CD4-positive, CD25-positive, alpha-beta regulatory T cell (primary cell): Measurements from ENCODE around the gene CHRM2. TPM values are rescaled to one million over a fixed set of nuclear protein-coding genes. Genes with fewer than 3 reads are reported as not detected.

Experiments used
- ATAC-seq, 2 donors: fragments of 150-1000 bp; cut with Tn5 transposase; one replicate each; pipeline ENCODE4 v1.10.0; 2021; ENCODE audit warnings: low read depth in 2 of 2, moderate number of reproducible peaks in 2 of 2, moderate library complexity in 1 of 2
- DNase-seq, 3 donors: peaks; one replicate each; pipeline versions ENCODE4 v3.0.0 to v3.0.0-alpha.2; 2012 to 2022; ENCODE audit warnings: mixed read lengths in 1 of 3
- H3K27ac ChIP-seq: one replicate; pipeline ENCODE4 v1.7.0; 2013; ENCODE audit warnings: mild to moderate bottlenecking, low read length; ENCODE audit not compliant: insufficient read depth, poor library complexity, severe bottlenecking
- H3K27me3 ChIP-seq: one replicate; pipeline ENCODE4 v1.7.0; 2013; ENCODE audit warnings: low read length; ENCODE audit not compliant: control insufficient read depth, insufficient read depth
- H3K36me3 ChIP-seq: one replicate; pipeline ENCODE4 v1.7.0; 2013; ENCODE audit warnings: mild to moderate bottlenecking, low read length, moderate library complexity; ENCODE audit not compliant: control insufficient read depth, insufficient read depth
- H3K4me1 ChIP-seq: 2 replicates; pipeline ENCODE4 v1.7.0; 2013; ENCODE audit warnings: mild to moderate bottlenecking, low read length; ENCODE audit not compliant: insufficient read depth, control insufficient read depth, poor library complexity, severe bottlenecking
- H3K4me3 ChIP-seq: one replicate; pipeline ENCODE4 v1.7.0; 2013; ENCODE audit warnings: low read depth, mild to moderate bottlenecking, low read length, moderate library complexity
- H3K9me3 ChIP-seq, 2 experiments: 1 replicate in 1 of 2; 2 replicates in 1 of 2; pipeline ENCODE4 v1.7.0; 2013; ENCODE audit warnings: low read length in 2 of 2, mild to moderate bottlenecking in 1 of 2, moderate library complexity in 1 of 2; ENCODE audit not compliant: control insufficient read depth in 2 of 2
- H3K27ac Mint-ChIP-seq, 3 donors: one replicate each; pipeline ENCODE4 v1.8.0; 2020 to 2022; ENCODE audit warnings: mild to moderate bottlenecking in 3 of 3, mixed read lengths in 3 of 3, moderate library complexity in 2 of 3
- H3K27me3 Mint-ChIP-seq: one replicate; pipeline ENCODE4 v1.8.0; 2022; ENCODE audit warnings: mild to moderate bottlenecking, mixed read lengths
- H3K36me3 Mint-ChIP-seq: one replicate; pipeline ENCODE4 v1.8.0; 2020; ENCODE audit warnings: mixed read lengths
- H3K4me1 Mint-ChIP-seq, 4 donors: one replicate each; pipeline ENCODE4 v1.8.0; 2020 to 2022; ENCODE audit warnings: mixed read lengths in 4 of 4, mild to moderate bottlenecking in 1 of 4
- H3K4me3 Mint-ChIP-seq, 4 donors: one replicate each; pipeline ENCODE4 v1.8.0; 2020 to 2022; ENCODE audit warnings: mild to moderate bottlenecking in 4 of 4, mixed read lengths in 4 of 4, moderate library complexity in 3 of 4
- H3K9me3 Mint-ChIP-seq, 7 donors: one replicate each; pipeline ENCODE4 v1.8.0; 2020 to 2022; ENCODE audit warnings: mixed read lengths in 7 of 7, mild to moderate bottlenecking in 3 of 7, moderate library complexity in 2 of 7
- polyA plus RNA-seq, 4 donors: library from polyadenylated mRNA; unstranded; fragments of 300-500 nt; fragmentation: Illumina TruSeq; gene quantifications; one replicate each; pipeline ENCODE4 v1.2.3, GENCODE V29; 2021
- total RNA-seq: library from RNA; stranded (reverse); gene quantifications from one replicate; pipeline ENCODE4 v1.2.3, GENCODE V29; 2022

CHRM2 gene
- total and polyA plus RNA-seq, 5 donors from 2014 or later = not detected

DNA sequence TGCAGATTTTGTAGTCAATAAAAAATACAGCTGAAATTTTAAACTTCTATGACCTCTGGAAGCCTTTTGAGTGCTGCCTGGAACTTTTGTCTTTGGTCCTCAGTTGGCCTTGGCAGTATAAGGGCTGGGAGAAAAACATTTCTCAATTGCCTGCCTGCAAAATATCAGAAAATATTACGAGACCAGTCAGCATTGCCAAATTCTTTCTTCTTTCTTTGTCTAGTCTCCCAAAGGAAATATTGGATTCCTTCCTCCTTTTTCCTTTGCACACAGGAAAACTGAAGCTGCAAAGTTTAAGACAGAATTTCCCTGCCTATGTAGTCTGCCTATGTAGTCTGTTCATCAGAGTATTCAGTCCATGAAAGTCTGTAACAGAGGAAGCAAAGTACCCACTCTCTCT, 95.9 kb downstream of the CHRM2 start:
- Mint-ChIP-seq H3K27ac (no peak overlapping the region), H3K4me1 (no peaks in the 10 kb centered on the region), H3K36me3 (no peaks in the 10 kb centered on the region), H3K27me3 (no peaks in the 10 kb centered on the region), H3K4me3 (no peak overlapping the region), H3K9me3 (peaks cover 0 to 13% (median 4%) of the 10 kb centered on the region in 7 donors)
- H3K9me3 ChIP-seq = no peaks in the 10 kb centered on the region
- DNase-seq = no peak
- H3K4me3 ChIP-seq = no peak overlapping the region
- no peaks in the 10 kb centered on the region for H3K36me3 ChIP-seq
- no peak overlapping the region for H3K27ac ChIP-seq
- no peak for ATAC-seq
- H3K4me1 ChIP-seq = no peaks in the 10 kb centered on the region
- H3K27me3 ChIP-seq = no peaks in the 10 kb centered on the region

DNA sequence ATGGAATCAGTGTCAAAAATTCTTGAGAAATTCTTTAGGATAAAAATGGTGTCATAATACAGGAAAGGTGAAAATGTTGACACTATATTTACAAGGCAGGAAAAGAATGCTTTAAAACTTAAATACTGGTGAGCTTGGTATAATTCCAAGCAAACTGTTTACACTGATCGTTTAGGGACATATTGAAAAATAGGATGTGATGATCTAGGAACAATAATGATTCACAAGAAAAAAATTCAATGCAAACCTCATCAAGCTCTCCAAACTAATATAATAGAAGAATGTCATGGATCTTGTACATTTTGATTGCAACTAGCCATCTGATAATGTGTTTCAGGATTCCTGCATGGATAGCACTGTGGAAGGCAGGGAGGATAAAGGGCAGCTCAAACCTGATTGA, 98.4 kb downstream of the CHRM2 start:
- no peaks in the 10 kb centered on the region for H3K36me3 Mint-ChIP-seq
- H3K4me3 ChIP-seq = no peak overlapping the region
- H3K9me3 Mint-ChIP-seq = peaks cover 0 to 16% (median 5%) of the 10 kb centered on the region in 7 donors
- no peaks in the 10 kb centered on the region for H3K36me3 ChIP-seq
- no peaks in the 10 kb centered on the region for H3K4me1 Mint-ChIP-seq
- no peak for DNase-seq
- no peak overlapping the region for H3K27ac Mint-ChIP-seq
- no peak overlapping the region for H3K4me3 Mint-ChIP-seq
- no peaks in the 10 kb centered on the region for H3K27me3 Mint-ChIP-seq
- no peaks in the 10 kb centered on the region for H3K4me1 ChIP-seq
- ATAC-seq = no peak
- no peaks in the 10 kb centered on the region for H3K27me3 ChIP-seq
- H3K9me3 ChIP-seq = no peaks in the 10 kb centered on the region
- no peak overlapping the region for H3K27ac ChIP-seq

DNA sequence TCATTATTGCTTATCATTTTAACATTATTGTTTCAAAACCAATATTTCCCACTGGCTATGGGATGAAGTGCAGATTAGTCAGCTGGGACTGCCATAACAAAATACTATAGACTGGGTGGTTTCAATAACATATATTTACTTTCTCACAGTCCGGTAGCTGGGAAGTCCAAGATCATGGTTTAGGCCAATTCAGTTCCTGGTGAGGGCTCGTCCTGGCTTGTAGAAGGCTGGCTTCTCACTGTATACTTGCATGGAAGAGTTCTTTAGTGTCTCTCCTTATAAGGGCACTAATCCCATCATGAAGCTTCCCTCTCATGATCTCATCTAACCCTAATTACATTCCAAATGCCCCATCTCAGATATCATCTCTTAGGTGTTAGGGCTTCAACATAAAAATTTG, 101.3 kb downstream of the CHRM2 start:
- Mint-ChIP-seq H3K9me3 (peaks cover 0 to 16% (median 9%) of the 10 kb centered on the region in 7 donors), H3K27ac (no peak overlapping the region), H3K4me1 (no peaks in the 10 kb centered on the region), H3K27me3 (no peaks in the 10 kb centered on the region), H3K36me3 (peaks cover 3% of the 10 kb centered on the region), H3K4me3 (no peak overlapping the region)
- no peaks in the 10 kb centered on the region for H3K36me3 ChIP-seq
- no peaks in the 10 kb centered on the region for H3K4me1 ChIP-seq
- no peak overlapping the region for H3K27ac ChIP-seq
- H3K9me3 ChIP-seq = no peaks in the 10 kb centered on the region
- no peak overlapping the region for H3K4me3 ChIP-seq
- DNase-seq = no peak
- H3K27me3 ChIP-seq = no peaks in the 10 kb centered on the region
- no peak for ATAC-seq

DNA sequence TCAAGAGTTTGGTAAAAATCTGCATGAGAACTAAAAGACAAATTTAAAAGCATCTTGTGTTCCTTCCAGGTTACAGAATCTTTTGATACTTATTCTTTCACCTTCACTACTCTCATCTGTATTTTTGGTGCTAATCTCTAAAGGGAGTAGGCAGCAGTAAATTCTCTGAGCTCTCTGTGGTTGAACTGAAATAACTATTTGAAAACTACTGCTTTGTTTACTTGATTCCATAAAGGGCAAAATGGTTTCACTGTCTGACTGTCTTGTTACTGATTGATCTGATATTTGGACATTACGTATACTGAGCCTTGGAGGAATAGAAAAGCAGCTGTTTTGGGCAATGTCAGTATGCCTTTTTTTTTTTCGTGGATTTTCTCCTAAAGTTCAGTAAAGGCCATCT, 103.3 kb downstream of the CHRM2 start:
- Mint-ChIP-seq H3K27me3 (no peaks in the 10 kb centered on the region), H3K4me3 (no peak overlapping the region), H3K36me3 (peaks cover 3% of the 10 kb centered on the region), H3K4me1 (no peaks in the 10 kb centered on the region), H3K27ac (no peak overlapping the region), H3K9me3 (peaks cover 0 to 19% (median 10%) of the 10 kb centered on the region in 7 donors)
- Histone ChIP-seq H3K4me1 (no peaks in the 10 kb centered on the region), H3K9me3 (no peaks in the 10 kb centered on the region), H3K27me3 (no peaks in the 10 kb centered on the region), H3K4me3 (no peak overlapping the region), H3K36me3 (no peaks in the 10 kb centered on the region), H3K27ac (no peak overlapping the region)
- DNase-seq (no peak), ATAC-seq (no peak)

DNA sequence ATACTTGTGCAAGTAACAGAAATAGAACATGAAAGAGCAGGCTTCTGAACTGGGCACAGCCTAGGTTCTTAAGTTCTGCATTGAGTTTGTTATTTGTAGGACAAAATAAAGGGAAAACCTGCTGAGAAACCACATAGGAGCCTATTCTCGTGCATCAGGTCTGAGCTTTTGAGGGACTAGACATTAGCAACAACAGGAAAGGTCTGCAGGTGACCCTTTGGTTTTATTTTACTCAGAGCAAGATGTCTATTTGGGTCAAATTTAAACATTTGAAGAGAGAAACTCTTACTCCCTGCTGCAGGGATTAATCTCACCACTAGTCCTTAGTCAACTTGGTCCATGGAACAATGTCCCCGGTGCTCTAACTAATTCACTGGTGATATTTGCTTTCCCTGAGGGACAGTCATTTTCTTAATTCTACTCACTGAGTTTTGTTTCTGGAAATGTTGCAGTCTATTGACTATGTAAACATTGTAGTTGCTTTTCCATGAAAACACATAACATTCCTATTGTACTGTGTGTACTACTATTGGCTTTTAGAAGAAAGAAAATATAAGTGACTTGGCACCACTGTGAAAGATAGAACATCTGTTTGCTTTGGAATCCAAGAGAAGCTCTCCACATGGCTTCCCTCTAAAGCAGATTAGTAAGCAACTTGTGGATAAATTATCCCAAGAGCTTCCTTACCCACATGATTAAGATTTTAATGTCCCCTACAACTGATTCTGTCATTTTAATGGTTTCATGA, 108.2 kb downstream of the CHRM2 start:
- ATAC-seq (no peak), DNase-seq (no peak)
- Histone ChIP-seq H3K9me3 (no peaks in the 10 kb centered on the region), H3K36me3 (no peaks in the 10 kb centered on the region), H3K27me3 (no peaks in the 10 kb centered on the region), H3K4me3 (no peak overlapping the region), H3K27ac (no peak overlapping the region), H3K4me1 (no peaks in the 10 kb centered on the region)
- Mint-ChIP-seq H3K27ac (no peak overlapping the region), H3K4me1 (no peaks in the 10 kb centered on the region), H3K27me3 (no peaks in the 10 kb centered on the region), H3K36me3 (peaks cover 3% of the 10 kb centered on the region), H3K4me3 (no peak overlapping the region), H3K9me3 (peaks cover 0 to 10% (median 5%) of the 10 kb centered on the region in 7 donors)

DNA sequence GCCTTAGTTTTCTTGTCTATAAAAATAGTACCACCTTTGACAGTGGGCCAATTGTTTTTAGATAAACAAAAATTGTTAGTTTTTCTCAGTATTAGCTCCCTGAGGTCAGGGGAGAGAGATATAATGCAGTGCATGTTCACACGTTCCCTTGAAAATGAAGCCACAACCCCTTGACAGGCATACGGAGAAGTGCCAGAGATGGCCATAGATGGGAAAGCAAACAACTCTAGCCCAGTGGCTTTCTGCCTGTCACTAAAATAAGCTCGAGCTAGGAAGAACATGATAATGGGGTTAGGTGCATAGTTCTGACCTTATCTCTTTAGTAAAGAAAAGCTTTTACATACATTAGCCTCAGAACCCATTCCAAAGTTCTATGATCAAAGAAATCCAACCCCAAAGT, 124.9 kb downstream of the CHRM2 start:
- Mint-ChIP-seq H3K27me3 (no peaks in the 10 kb centered on the region), H3K4me1 (no peaks in the 10 kb centered on the region), H3K27ac (no peak overlapping the region), H3K4me3 (no peak overlapping the region), H3K36me3 (no peaks in the 10 kb centered on the region), H3K9me3 (peaks cover 0 to 7% (median 3%) of the 10 kb centered on the region in 7 donors)
- H3K36me3 ChIP-seq = no peaks in the 10 kb centered on the region
- H3K4me3 ChIP-seq = no peak overlapping the region
- DNase-seq (no peak), ATAC-seq (no peak)
- H3K9me3 ChIP-seq = peaks cover 0 to 3% of the 10 kb centered on the region in 2 experiments
- no peaks in the 10 kb centered on the region for H3K27me3 ChIP-seq
- no peaks in the 10 kb centered on the region for H3K4me1 ChIP-seq
- H3K27ac ChIP-seq = no peak overlapping the region

DNA sequence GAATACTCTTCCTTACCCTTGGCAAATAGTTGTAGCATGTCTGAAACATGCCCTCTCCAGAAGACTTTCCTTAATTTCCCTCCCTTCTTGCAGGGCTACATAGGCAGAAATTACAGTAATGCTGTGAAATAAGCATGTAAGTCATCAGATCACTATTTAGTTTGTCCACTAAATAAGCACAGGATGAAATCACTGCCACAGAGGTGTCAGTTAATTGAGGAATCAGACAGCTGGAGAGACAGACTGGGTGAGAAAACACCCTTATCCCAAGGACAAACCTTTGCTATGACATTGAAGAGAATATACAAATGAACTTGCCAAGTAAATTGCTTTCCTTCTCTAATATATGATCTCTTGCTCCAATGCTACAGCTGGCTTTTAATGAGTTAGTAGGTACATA, 129.3 kb downstream of the CHRM2 start:
- Histone ChIP-seq H3K9me3 (peaks cover 0 to 3% of the 10 kb centered on the region in 2 experiments), H3K27ac (no peak overlapping the region), H3K4me3 (no peak overlapping the region), H3K36me3 (no peaks in the 10 kb centered on the region), H3K27me3 (no peaks in the 10 kb centered on the region), H3K4me1 (no peaks in the 10 kb centered on the region)
- Mint-ChIP-seq H3K4me3 (no peak overlapping the region), H3K4me1 (no peaks in the 10 kb centered on the region), H3K27me3 (no peaks in the 10 kb centered on the region), H3K9me3 (peaks cover 0 to 4% (median 2%) of the 10 kb centered on the region in 7 donors), H3K36me3 (no peaks in the 10 kb centered on the region), H3K27ac (no peak overlapping the region)
- no peak for ATAC-seq
- DNase-seq = no peak

DNA sequence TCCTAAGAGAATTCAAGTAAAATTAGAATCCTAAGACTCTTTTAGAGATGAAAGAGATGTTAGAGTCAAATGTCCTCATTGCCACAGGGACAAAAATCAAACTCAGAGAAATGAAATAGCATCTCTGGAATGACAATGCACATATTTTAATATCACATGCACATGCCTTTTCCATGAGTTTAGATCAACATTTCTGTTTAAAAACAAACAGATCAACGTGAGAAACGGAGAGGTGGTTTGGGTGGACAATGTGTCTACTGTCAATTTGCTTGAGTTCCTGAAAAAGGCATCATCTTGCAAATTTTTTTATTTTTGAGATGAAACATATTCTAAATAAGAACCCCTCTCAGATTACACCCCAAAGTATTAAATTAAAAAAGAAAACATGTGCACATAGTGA, 130.0 kb downstream of the CHRM2 start:
- no peak for DNase-seq
- no peak overlapping the region for H3K27ac Mint-ChIP-seq
- no peaks in the 10 kb centered on the region for H3K4me1 Mint-ChIP-seq
- Histone ChIP-seq H3K9me3 (no peaks in the 10 kb centered on the region), H3K4me3 (no peak overlapping the region), H3K36me3 (no peaks in the 10 kb centered on the region), H3K27me3 (no peaks in the 10 kb centered on the region), H3K4me1 (no peaks in the 10 kb centered on the region), H3K27ac (no peak overlapping the region)
- H3K36me3 Mint-ChIP-seq = no peaks in the 10 kb centered on the region
- H3K9me3 Mint-ChIP-seq = peaks cover 0 to 4% (median 1%) of the 10 kb centered on the region in 7 donors
- no peak for ATAC-seq
- H3K4me3 Mint-ChIP-seq = no peak overlapping the region
- no peaks in the 10 kb centered on the region for H3K27me3 Mint-ChIP-seq
